ENCODE measurements around the gene HNRNPA2B1. TPM values are rescaled to one million over a fixed set of nuclear protein-coding genes. Genes with fewer than 3 reads are reported as not detected.

Gene HNRNPA2B1
- total RNA-seq, 4 donors from 2014 or later = 206 to 296 (median 285) TPM

DNA sequence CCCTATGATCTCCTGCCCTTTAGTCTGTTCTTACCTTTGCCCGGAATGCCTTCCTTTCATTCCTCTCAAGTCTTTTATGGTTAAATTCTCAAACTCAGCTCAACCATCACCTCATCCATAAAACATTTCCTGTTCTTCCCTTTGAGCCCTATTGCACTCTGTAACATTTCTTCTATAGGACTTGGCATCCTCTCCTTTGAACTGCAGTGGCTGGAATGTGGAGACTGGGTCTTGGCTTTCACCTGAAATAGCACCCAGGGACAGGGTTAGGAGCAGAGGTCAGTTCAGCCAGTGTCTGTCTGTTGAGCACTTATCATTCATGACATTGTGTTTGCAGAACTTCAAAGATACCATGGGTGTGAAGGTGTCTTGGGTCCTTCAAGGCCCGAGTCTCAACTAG, 41.3 kb downstream of the HNRNPA2B1 start:
- no peak for DNase-seq (ENCODE audit: low spot score)
- ATAC-seq (ENCODE audit: low FRiP score) = no peak
- TF ChIP-seq, protein P1, sequence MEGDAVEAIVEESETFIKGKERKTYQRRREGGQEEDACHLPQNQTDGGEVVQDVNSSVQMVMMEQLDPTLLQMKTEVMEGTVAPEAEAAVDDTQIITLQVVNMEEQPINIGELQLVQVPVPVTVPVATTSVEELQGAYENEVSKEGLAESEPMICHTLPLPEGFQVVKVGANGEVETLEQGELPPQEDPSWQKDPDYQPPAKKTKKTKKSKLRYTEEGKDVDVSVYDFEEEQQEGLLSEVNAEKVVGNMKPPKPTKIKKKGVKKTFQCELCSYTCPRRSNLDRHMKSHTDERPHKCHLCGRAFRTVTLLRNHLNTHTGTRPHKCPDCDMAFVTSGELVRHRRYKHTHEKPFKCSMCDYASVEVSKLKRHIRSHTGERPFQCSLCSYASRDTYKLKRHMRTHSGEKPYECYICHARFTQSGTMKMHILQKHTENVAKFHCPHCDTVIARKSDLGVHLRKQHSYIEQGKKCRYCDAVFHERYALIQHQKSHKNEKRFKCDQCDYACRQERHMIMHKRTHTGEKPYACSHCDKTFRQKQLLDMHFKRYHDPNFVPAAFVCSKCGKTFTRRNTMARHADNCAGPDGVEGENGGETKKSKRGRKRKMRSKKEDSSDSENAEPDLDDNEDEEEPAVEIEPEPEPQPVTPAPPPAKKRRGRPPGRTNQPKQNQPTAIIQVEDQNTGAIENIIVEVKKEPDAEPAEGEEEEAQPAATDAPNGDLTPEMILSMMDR (IDR thresholded peaks at IDR 0.05) = no peak

DNA sequence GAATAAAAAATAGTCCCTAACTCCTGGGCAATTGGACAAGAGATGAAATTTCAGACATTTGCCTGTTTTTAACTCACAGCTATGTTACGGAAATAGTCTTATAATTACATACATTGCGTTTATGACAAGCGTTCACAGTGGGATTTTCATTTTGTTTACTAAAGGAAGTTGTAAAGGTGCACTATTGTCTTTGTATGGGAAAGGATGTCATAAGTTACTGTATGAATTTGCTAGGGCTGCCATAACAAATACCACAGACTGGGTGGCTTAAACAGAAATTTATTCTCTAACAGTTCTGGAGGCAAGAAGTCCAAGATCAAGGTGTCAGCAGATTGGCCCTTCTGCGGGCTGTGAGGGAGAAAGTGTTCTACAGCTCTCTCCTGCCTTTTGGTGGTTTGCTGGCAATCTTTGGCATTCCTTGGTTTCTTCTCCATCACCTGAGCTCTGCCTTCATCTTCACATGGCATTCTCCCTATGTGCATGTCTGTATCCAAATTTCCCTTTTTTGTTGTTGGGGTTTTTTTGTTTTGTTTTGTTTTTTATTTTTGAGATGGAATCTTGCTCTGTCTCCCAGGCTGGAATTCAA, 42.9 kb downstream of the HNRNPA2B1 start:
- DNase-seq (ENCODE audit: low spot score) (no peak), ATAC-seq (ENCODE audit: low FRiP score) (no peak)
- TF ChIP-seq, protein P1 (IDR thresholded peaks at IDR 0.05) = no peak

DNA sequence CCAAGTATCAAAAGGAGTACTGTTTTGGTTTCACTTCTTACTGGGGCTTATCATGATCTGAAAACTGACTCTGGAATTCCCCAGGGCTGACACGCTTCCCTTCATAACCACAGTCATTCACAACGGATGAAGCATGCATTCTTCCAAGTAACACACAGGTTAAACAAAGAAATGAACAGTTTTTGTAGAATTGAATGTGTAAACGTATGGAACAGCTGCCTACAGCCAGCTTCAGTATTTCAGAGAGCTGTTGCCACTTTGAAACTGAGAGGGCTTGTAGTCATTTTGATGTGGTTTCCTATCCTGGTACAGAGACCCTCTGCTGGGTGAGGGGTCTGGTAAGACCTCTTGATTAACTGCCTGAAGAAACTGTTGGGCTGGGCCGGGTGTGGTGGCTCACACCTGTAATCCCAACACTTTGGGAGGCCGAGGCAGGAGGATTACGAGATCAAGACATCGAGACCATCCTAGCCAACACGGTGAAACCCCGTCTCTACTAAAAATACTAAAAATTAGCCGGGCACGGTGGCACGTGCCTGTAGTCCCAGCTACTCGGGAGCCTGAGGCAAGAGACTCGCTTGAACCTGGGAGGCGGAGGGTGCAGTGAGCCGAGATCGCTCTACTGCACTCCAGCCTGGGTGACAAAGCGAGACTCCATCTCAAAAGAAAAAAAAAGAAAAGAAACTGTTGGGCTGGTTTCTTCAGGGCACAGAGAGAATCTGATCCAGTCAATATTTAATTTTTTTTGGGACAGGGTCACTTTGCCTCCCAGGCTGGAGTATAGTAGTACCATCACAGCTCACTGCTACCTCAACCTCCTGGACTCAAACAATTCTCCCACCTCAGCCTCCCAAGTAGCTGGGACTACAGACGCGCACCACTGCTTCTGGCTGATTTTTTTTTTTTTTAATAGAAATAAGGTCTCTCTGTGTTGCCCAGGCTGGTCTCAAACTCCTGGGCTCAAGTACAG, 43.8 kb downstream of the HNRNPA2B1 start:
- ATAC-seq (ENCODE audit: low FRiP score) (peak; percentile 43), DNase-seq (ENCODE audit: low spot score) (no peak)
- TF ChIP-seq, protein P1 (IDR thresholded peaks at IDR 0.05) = no peak

DNA sequence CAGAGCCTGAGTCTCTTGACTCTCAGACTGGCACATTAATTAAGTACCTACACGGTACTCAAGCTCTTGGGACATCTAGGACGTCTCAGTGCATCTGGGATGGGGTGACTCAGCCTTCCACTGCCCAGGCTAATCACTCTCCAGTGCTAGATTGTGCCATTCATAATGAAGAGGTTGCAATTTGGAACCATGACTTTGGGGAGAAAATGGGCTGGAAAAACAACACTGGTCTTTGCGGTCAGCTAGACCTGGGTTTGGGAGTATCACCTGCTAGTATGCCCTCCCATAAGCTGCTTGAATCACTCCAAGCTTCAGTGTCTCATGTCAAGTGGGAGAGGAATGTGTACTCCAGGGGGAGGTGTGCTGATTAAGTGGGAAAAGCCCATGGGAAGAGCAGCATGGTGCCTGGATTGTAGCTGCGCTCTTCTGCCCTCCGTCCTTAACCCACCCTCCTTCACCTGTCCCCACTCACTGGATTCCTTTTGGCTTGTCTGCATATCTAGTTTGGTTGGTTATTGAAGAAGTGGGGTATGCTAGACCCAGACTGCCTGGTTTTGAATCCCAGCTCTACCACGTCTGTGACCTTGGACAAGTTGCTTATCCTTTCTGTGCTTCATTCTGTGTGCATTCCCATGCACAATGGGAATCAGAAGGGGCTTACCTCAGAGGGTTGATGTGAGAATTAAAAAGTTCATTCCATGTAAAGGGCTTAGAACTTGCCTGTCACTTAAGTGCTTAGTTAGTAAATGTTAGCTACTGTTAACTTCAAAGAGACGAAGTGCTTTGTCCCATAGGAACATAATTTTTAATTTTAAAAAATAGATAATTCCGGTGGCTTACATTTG, 44.8 kb downstream of the HNRNPA2B1 start:
- TF ChIP-seq, protein P1 (IDR thresholded peaks at IDR 0.05) = no peak
- ATAC-seq (ENCODE audit: low FRiP score) (peak; percentile 58), DNase-seq (ENCODE audit: low spot score) (no peak)

DNA sequence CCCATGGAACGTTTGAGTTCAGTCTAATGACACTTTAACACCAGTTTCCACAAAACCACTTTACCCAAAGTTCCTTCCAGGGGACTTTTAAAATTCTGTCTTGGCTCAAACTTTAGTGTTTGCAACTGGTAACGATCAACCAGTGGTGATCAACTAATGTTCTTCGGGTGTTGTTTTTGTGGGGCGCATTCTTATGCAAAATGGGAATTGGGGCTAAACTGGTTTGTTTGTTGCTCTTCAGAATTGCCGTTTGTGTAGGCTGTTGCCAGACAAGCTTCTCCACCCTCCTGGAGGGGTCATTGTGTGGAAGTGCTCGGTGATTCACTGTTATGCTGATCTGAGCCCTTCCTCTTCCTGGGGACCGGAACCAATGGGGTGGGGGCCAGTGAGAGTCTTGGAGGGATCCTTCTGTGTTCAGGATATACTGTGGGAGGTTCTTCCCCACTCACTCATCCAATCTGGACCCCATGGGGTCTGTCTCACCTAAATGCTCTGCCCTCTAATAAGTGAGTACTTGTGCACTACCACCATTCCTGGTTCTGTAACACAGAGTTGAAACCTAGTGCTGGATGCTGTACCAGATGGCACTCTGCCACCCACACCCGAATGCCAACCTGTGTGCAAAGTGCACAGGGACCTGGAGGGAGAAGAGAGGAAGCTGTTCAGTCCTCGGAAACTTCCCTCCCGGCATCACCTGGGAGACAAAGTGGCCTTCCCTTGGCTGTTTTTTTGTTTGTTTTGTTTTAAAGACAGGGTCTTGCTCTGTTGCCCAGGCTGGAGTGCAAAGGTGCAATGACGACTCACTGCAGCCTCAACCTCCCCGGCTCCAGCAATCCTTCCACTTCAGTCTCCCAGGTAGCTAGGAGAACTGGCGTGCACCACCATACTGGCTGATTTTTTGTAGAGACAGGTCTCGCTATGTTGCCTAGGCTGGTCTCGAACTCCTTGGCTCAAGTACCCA, 46.4 kb downstream of the HNRNPA2B1 start:
- ATAC-seq (ENCODE audit: low FRiP score) (no peak), DNase-seq (ENCODE audit: low spot score) (no peak)
- TF ChIP-seq, protein P1 (IDR thresholded peaks at IDR 0.05) = no peak
